Occipital lobe (tissue), 2 donors: ENCODE data around the gene NCKAP5. TPM values are rescaled to one million over a fixed set of nuclear protein-coding genes. Genes with fewer than 3 reads are reported as not detected.
"Not testable (repeated sequence)": the region's sequence is repeated elsewhere in the genome, so short reads cannot be mapped to it uniquely, and the experiment has no call there.

Experiments
- DNase-seq: peaks from one replicate; lab custom pipeline; 2025; lab: John Stamatoyannopoulos, UW
- total RNA-seq: library from RNA; depleted of rRNA; stranded (reverse); fragments of >200 nt; gene quantifications from one replicate; pipeline ENCODE4 v1.2.3, GENCODE V29; 2014

NCKAP5 gene
- total RNA-seq, 1 donor from 2014 or later: 14.0 TPM

GRCh38 chr2:132814651-132815050 lies 753.6 kb downstream of the NCKAP5 start:
- no peak for DNase-seq

- no peak for DNase-seq
These were observed 754.8 kb downstream of the NCKAP5 start for GRCh38 chr2:132813422-132813821.

GRCh38 chr2:132811148-132811915 lies 756.9 kb downstream of the NCKAP5 start:
- no peak for DNase-seq

GRCh38 chr2:132809962-132810361 lies 758.3 kb downstream of the NCKAP5 start:
- DNase-seq: not testable (repeated sequence)

GRCh38 chr2:132804051-132804450 lies 764.2 kb downstream of the NCKAP5 start:
- DNase-seq: no peak

GRCh38 chr2:132798341-132798740 lies 769.9 kb downstream of the NCKAP5 start:
- no peak for DNase-seq

GRCh38 chr2:132797556-132797955 lies 770.7 kb downstream of the NCKAP5 start:
- no peak for DNase-seq

GRCh38 chr2:132797071-132797470 lies 771.2 kb downstream of the NCKAP5 start:
- no peak for DNase-seq

- DNase-seq: no peak
These were observed 773.0 kb downstream of the NCKAP5 start for GRCh38 chr2:132795220-132795619.

GRCh38 chr2:132793532-132793931 lies 774.7 kb downstream of the NCKAP5 start:
- DNase-seq: no peak

- DNase-seq: no peak
These were observed 778.0 kb downstream of the NCKAP5 start for GRCh38 chr2:132790207-132790785.

- DNase-seq: no peak
These were observed 779.2 kb downstream of the NCKAP5 start for GRCh38 chr2:132789066-132789465.

GRCh38 chr2:132788310-132788838 lies 779.9 kb downstream of the NCKAP5 start:
- DNase-seq: no peak

GRCh38 chr2:132783883-132784282 lies 784.4 kb downstream of the NCKAP5 start:
- DNase-seq: no peak

- no peak for DNase-seq
These were observed 786.0 kb downstream of the NCKAP5 start for GRCh38 chr2:132782176-132782783.

GRCh38 chr2:132780651-132781050 lies 787.6 kb downstream of the NCKAP5 start:
- DNase-seq: no peak

- DNase-seq: no peak
These were observed 789.0 kb downstream of the NCKAP5 start for GRCh38 chr2:132779206-132779721.

- DNase-seq: no peak
These were observed 792.0 kb downstream of the NCKAP5 start for GRCh38 chr2:132776287-132776686.

GRCh38 chr2:132774189-132774588 lies 794.1 kb downstream of the NCKAP5 start:
- no peak for DNase-seq

- DNase-seq: no peak
These were observed 794.9 kb downstream of the NCKAP5 start for GRCh38 chr2:132773331-132773730.

- DNase-seq: no peak
These were observed 795.9 kb downstream of the NCKAP5 start for GRCh38 chr2:132772340-132772739.

- DNase-seq: no peak
These were observed 801.7 kb downstream of the NCKAP5 start for GRCh38 chr2:132766573-132766972.
